HEK293T (cell line): ENCODE measurements around the gene KIAA0513.

Experiments used
- CTCF ChIA-PET: fragments of 350-600 bp; formaldehyde crosslinking; extraction: SDS; loops from one replicate; lab custom pipeline; 2021; ENCODE audit warnings: antibody characterized with exemption, inconsistent platforms; lab: Yijun Ruan, JAX
- POLR2A ChIA-PET: fragments of 350-600 bp; formaldehyde crosslinking; extraction: SDS; loops from one replicate; lab custom pipeline; 2020; ENCODE audit warnings: antibody characterized with exemption, inconsistent platforms; lab: Yijun Ruan, JAX
- DNase-seq: peaks from one replicate; pipeline ENCODE4 v3.0.0; 2012; ENCODE audit warnings: mixed read lengths; ENCODE audit errors: extremely low spot score
- BHLHE40 ChIP-seq: fragments of 450-650 bp; IDR thresholded peaks from 2 replicates; pipeline ENCODE4 v1.6.1; 2016; ENCODE audit warnings: mild to moderate bottlenecking, moderate library complexity, borderline replicate concordance
- CTBP1 ChIP-seq: fragments of 450-650 bp; IDR thresholded peaks from 2 replicates; pipeline ENCODE4 v1.6.1; 2016; ENCODE audit warnings: borderline replicate concordance
- ELF4 ChIP-seq: fragments of 450-650 bp; IDR thresholded peaks from 2 replicates; pipeline ENCODE4 v1.6.1; 2017; ENCODE audit warnings: antibody characterized with exemption
- FOXA1 ChIP-seq: fragments of 450-650 bp; IDR thresholded peaks from 2 replicates; pipeline ENCODE4 v1.6.1; 2016; ENCODE audit warnings: mild to moderate bottlenecking
- FOXK2 ChIP-seq: fragments of 450-650 bp; IDR thresholded peaks from 2 replicates; pipeline ENCODE4 v1.6.1; 2016; ENCODE audit warnings: mild to moderate bottlenecking
- FOXM1 ChIP-seq: fragments of 450-650 bp; IDR thresholded peaks from 2 replicates; pipeline ENCODE4 v1.6.1; 2017; ENCODE audit warnings: mild to moderate bottlenecking, borderline replicate concordance
- HDGF ChIP-seq: fragments of 450-650 bp; IDR thresholded peaks from 2 replicates; pipeline ENCODE4 v1.6.1; 2017; ENCODE audit warnings: antibody characterized with exemption, borderline replicate concordance
- L3MBTL2 ChIP-seq: fragments of 450-650 bp; conservative IDR thresholded peaks from 2 replicates; pipeline ENCODE4 v1.6.1; 2016; ENCODE audit warnings: mild to moderate bottlenecking
- LEF1 ChIP-seq: fragments of 450-650 bp; IDR thresholded peaks from 2 replicates; pipeline ENCODE4 v1.6.1; 2017; ENCODE audit warnings: mild to moderate bottlenecking, borderline replicate concordance
- NFRKB ChIP-seq: fragments of 450-650 bp; IDR thresholded peaks from 2 replicates; pipeline ENCODE4 v1.6.1; 2016; ENCODE audit warnings: mild to moderate bottlenecking, moderate library complexity
- SP1 ChIP-seq: fragments of 450-650 bp; IDR thresholded peaks from 2 replicates; pipeline ENCODE4 v1.6.1; 2017
- SUZ12 ChIP-seq: fragments of 450-650 bp; IDR thresholded peaks from 2 replicates; pipeline ENCODE4 v1.6.1; 2016; ENCODE audit warnings: mild to moderate bottlenecking
- TARDBP ChIP-seq: fragments of 450-650 bp; IDR thresholded peaks from 2 replicates; pipeline ENCODE4 v1.6.1; 2016
- ZNF384 ChIP-seq: fragments of 450-650 bp; IDR thresholded peaks from 2 replicates; pipeline ENCODE4 v1.6.1; 2016
- TF ChIP-seq, protein P1 (sequence below): fragments of 450-650 bp; IDR thresholded peaks from 2 replicates; pipeline ENCODE4 v1.6.1; 2016

KIAA0513 gene

DNA sequence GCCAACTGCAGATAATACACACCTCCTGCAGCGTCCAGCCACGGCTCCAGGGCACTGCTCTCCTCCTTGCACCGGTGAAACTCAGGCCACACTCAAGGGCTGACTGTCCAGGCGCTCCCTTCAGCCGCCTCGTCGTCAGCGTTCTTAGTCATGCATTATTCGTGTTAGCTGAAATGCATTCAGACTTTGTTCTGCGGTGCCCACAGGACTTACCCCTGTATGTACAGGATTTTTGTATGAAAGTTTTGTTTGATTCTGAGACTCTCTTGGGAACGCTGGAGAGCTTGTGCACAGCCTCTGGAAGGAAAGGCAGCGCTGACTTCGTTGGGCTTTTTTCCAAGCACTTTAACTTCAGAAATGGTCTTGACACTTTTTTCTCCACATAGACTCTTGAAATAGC, 62.6 kb downstream of the KIAA0513 start:
- CTCF ChIA-PET, result no interaction called here

DNA sequence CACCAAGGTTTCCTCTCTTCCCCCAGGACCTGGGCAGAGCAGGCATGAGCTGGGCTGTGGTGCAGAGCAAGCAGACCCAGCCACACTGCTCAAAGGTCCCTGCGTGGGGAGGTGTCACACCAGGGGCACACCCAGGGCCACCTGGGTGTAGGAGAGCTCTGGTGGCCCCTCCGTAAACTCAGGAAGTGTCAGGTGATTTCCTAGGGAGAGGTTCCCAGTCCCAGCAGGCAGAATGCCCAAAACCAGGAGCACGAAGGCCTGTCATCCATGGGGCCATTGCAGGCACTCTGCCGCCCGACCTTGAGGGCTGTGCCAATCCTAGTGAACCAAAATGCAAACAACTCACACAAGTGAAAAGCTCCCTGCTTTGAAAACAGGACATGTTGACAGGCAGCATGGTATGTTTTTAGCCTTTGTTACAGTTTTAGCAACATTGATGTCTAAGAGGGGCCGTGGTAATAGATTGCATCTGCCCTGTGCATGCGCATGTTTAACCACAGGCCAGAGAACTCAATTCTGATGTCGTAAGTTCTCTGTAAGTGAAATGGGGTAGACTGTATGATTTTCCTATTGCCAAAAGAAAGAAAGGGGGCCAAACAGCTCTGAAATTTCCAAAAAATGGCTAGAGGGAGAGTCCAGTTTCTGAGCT, 63.4 kb downstream of the KIAA0513 start:
- ChIA-PET POLR2A (no interaction called here), CTCF (no interaction called here)
- TF ChIP-seq CTBP1 (no peak), LEF1 (no peak), L3MBTL2 (no peak), HDGF (no peak), TARDBP (no peak)
- TF ChIP-seq, protein P1, sequence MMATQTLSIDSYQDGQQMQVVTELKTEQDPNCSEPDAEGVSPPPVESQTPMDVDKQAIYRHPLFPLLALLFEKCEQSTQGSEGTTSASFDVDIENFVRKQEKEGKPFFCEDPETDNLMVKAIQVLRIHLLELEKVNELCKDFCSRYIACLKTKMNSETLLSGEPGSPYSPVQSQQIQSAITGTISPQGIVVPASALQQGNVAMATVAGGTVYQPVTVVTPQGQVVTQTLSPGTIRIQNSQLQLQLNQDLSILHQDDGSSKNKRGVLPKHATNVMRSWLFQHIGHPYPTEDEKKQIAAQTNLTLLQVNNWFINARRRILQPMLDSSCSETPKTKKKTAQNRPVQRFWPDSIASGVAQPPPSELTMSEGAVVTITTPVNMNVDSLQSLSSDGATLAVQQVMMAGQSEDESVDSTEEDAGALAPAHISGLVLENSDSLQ, result no peak
- DNase-seq, result no peak

More for the DNA sequence above, 62.6 kb downstream of the KIAA0513 start:
- POLR2A ChIA-PET, result no interaction called here
- TF ChIP-seq CTBP1, result no peak
- no peak for TF ChIP-seq TARDBP
- TF ChIP-seq, protein P1, result no peak
- TF ChIP-seq HDGF, result no peak
- no peak for TF ChIP-seq ELF4
- no peak for TF ChIP-seq NFRKB
- DNase-seq, result no peak

DNA sequence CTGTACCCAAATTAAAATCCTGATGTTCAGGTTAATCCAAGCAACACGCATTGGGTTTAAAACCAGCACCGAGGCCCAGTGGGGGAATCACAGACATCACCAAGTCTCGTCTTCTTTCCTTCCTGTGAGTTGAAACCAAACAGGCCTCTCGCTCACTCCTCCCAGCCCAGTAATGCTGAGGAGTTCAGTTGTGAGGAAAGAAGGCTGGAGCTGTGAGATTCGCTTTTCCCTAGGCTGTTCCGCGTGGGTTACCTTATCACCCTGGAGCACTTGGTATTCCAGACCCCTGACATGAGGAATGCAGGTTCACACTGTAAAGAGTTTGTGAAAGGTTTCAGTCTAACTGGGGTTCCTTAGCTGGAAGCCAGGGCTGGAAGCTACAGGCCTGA, 63.9 kb downstream of the KIAA0513 start:
- DNase-seq, result no peak
- CTCF ChIA-PET, result no interaction called here
- TF ChIP-seq FOXM1, result no peak
- no peak for TF ChIP-seq L3MBTL2
- TF ChIP-seq FOXK2, result no peak
- no peak for TF ChIP-seq SP1
- TF ChIP-seq LEF1, result no peak
- no peak for TF ChIP-seq ELF4
- no peak for TF ChIP-seq SUZ12
- TF ChIP-seq CTBP1, result no peak
- no peak for TF ChIP-seq HDGF
- no peak for TF ChIP-seq ZNF384
- POLR2A ChIA-PET, result no interaction called here

DNA sequence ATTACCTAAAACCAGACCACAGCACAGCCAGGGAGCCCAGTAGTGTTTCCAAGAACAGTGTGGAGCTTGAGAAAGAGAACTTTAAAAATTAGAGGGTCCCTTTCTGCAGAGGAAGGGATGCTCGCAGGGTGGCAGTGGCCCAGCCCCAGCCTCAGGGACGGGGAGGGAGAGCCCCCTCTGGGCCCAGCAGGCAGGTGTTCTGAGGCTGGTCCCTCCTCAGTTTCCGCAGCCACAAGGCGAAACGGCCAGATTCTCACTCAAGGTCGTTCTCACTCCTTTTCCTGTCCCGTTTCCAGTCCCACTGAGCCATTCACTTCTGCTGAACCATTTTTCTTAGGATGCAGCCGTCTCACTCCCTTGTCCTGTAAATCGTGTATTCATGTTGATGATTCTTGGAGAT, 64.7 kb downstream of the KIAA0513 start:
- TF ChIP-seq FOXM1 (no peak), ELF4 (no peak), FOXA1 (no peak), SP1 (no peak), HDGF (no peak), FOXK2 (no peak), L3MBTL2 (no peak), TARDBP (no peak), SUZ12 (no peak), ZNF384 (no peak), LEF1 (no peak), CTBP1 (no peak)
- TF ChIP-seq, protein P1, result no peak
- POLR2A ChIA-PET, result no interaction called here
- CTCF ChIA-PET, result no interaction called here
- DNase-seq, result no peak

DNA sequence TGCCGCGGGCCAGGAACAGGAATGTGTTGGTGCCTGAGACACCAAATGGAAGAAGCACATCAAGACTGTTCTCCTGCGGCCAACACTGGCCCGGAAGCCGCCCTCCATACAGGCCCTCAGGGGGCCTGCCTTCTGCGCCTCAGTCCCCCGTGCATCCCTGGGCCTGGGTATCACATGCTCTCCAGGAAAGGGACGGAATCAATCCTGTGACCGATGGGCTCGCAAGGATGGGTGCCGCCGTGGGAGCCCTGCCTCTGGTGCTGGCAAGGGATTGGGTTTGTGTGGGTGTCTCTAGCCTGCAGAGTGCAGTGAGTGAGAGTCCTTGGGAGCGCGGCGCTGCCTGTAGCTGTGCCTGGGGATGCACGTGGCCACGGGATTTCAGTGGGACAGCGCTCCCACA, 65.3 kb downstream of the KIAA0513 start:
- no peak for DNase-seq
- ChIA-PET POLR2A (no interaction called here), CTCF (no interaction called here)
- no peak for TF ChIP-seq HDGF
- no peak for TF ChIP-seq FOXK2
- no peak for TF ChIP-seq FOXM1
- no peak for TF ChIP-seq FOXA1
- TF ChIP-seq BHLHE40, result no peak

DNA sequence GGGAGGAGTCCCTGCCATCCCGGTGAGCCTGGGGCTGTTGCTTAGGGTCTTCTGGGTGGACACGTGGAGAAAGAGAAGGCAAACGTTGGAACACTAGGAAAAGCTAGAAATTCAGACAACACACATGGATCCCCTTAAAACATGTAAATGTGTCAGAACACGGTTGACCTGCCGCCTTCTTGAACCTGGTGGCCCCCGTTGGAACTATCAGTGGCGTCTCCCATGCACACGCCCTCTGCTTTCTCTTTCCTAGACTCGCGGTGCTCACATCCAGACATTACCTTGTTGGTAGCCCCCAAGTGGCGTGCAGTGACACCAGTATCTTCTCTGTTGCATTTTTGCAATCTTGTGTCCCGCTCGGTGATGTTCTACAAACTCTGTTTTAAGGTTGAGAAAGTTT, 66.1 kb downstream of the KIAA0513 start:
- ChIA-PET POLR2A (no interaction called here), CTCF (no interaction called here)
- no peak for TF ChIP-seq ZNF384
- no peak for TF ChIP-seq HDGF
- TF ChIP-seq LEF1, result no peak
- TF ChIP-seq CTBP1, result no peak
- TF ChIP-seq, protein P1, result no peak
- no peak for TF ChIP-seq BHLHE40
- DNase-seq, result no peak
